Stimulated activated CD4-positive, alpha-beta T cell treated with anti-CD3 and anti-CD28 coated beads, Interleukin-2, amount 100 ng/mL, for 48 hours (primary cell): ENCODE measurements around the gene NIT2.
"Not testable (repeated sequence)": the region's sequence is repeated elsewhere in the genome, so short reads cannot be mapped to it uniquely, and the experiment has no call there.

Experiments
- DNase-seq, 2 donors: peaks; one replicate each; pipeline ENCODE4 v3.0.0-alpha.2; 2020

Gene NIT2

DNA sequence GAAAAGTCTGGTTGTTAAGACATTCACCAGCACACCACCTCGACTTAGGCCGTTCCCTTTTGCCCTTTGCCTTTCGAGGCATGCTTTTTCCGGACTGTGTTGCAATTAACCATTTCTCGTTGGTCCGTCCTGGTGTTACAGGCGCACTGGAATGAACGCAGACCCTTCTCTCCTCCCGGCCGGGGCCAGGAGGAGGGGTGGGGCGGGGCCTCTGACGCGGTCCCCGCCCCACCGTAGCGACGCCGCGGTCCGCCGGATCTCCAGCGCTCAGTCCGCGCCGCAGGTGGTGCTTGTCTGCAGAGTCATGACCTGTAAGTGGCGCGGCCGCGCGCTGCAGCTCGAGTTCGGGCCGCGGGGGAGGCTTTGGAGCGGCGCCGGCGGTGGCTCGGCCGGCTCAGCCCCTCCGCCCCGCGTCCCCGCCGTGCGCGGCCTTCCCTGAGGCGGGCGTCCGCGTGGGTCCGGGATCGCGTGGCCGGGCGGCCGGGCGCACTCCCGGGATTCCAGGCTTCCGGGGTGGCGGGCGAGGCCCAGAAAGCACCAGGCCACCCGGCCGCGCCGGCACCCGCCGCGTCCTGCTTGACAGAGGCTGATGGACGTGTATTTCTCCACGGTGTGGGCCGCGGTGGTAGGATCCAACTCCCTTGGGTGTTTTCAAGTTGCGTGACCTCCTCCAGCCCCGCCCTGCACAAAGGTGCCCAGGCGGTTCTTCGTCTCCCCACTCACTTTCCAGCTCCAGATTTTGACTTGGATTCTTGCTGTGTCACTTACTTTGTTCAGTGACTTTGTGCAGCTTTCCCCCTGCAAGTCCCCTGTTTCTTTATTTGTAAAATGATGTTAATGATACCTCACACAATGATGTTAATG lies at the start of gene NIT2:
Gene NIT2, plus strand, starts transcription at position 270 of the 864 bp plus-strand sequence. Its CDS starts 35 bp downstream, at position 305.
- peak; percentile 68 to 75 for DNase-seq

- no peak for DNase-seq
Observed at GRCh38 chr3:100288288-100288894, 46.2 kb upstream of the NIT2 start.

- DNase-seq, result no peak
Observed at GRCh38 chr3:100289339-100289738, 45.2 kb upstream of the NIT2 start.

DNA sequence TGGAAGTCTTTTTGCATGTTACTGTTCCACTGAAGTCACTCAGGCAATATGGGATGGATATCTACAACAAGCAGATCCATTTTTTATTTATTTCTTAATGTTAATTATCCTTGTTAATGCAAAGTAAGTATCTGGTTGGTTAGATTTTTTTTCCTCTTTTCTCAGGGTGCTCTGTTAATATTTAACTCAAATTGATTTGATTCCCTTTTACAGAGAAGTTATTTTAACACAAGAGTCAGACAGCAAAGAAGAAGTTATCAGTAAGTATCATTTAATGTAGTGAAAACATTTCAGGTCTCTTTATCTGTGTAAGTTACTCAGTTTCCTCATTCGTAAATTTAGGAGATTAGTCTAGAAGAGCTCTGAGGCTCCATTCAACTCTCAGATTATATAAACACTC lies 39.5 kb upstream of the NIT2 start:
- no peak for DNase-seq

- no peak for DNase-seq
Observed at GRCh38 chr3:100297784-100298183, 36.8 kb upstream of the NIT2 start.

GRCh38 chr3:100299016-100299415 lies 35.5 kb upstream of the NIT2 start:
- no peak for DNase-seq

DNA sequence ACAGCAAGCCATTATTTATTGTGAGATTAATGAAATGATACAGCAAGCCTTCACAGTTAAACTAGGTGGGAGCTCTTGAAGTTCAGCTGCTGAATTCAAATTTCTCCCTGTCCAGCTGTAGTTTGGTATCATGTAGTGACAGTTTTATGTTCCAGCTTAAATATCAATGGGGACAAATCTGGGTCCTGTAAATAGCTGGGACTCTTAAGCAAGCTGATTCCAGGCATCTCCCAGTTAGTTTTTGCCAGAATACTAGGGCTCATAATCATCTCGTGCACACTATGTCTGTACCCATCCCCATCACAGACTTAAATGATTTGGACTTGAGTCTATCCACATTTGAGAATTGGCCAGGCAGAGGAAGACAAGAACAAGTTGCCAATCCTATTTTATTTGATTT lies 27.9 kb upstream of the NIT2 start:
- no peak for DNase-seq

DNA sequence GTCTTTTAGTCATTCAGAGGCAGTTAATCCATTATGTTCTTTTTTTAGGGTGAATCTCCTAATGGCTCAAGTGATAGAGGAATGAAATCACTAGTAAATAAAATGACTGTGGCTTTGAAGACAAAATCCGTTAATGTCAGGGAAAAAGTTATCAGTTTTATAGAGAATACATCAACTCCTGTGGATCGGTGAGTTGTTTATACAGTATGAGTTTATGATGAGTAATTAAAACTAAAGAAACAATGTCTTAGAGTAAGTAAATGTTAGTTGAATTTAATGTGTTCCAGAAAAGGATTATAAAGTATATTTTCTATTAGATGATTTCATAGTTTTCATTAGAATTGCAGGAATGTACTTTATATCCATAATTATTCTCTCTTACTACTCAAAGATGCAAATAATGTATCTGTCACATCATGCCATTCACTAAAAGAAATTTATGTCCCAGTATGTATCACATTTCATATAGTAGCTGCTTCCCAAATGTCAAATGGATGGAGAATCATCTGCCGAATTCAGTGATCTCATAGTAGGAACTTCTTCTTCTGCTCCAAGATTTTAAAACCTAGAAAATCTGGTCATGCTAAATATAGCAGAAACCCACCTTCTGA lies 24.1 kb upstream of the NIT2 start:
- DNase-seq, result no peak

- no peak for DNase-seq
Observed at GRCh38 chr3:100311011-100311410, 23.5 kb upstream of the NIT2 start.

- peak; percentile 16 to 23 for DNase-seq
Observed at GRCh38 chr3:100316641-100317069, 17.9 kb upstream of the NIT2 start.

DNA sequence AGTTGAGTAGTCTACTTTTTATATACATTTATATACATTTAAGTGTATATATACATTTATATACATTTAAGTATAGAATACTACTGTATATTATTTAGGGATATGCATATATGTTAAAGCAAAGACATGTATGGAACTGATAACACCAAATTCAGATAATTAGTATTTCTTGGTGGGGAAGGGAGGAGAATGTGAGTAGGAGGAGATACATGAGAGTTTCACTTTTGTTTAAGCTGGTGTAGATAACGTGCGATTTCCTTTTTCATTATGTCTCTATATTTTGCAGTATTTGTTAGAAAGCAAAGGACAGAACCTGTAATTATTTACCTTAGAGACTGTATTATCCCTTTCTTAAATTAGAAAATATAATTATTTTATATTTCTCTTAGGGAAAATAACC lies 16.6 kb upstream of the NIT2 start:
- no peak for DNase-seq

- DNase-seq, result no peak
Observed at GRCh38 chr3:100319951-100320350, 14.6 kb upstream of the NIT2 start.

DNA sequence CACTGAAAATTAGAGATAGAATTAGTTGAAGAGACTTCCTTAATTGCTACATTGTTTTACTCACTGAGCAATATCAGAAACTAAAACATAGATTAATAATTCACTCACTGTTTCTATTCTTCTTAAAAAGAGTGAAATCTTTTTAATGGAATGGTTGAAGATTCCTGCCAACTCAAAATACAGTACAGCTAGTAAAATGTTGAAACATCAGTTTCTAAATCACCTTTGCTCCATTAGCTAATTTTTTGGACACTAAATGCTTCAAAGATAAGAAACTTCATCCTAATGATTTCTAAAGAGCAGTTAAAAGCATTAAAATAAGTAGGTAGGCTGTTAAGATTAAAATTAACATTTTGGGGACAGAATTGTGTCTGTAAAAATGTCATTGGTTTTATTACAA lies 10.5 kb upstream of the NIT2 start:
- no peak for DNase-seq

DNA sequence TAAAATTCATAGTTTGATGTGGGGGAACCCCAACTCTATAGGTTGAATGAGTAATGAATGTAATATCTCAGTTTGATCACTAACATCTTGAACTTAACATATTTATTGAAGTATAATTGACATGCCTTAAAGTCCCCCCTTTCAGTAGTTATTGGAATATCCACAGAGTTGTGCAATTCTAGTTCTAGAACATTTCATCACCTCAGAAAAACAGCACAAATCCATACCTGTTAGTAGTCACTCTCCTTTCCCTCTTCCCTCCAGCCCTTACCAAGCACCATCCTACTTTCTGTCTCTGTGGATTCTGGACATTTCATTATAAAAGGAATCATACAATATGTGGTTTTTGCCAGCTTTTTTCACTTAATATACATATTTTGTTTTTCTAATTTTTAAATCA lies 8.7 kb upstream of the NIT2 start:
- DNase-seq, result no peak

DNA sequence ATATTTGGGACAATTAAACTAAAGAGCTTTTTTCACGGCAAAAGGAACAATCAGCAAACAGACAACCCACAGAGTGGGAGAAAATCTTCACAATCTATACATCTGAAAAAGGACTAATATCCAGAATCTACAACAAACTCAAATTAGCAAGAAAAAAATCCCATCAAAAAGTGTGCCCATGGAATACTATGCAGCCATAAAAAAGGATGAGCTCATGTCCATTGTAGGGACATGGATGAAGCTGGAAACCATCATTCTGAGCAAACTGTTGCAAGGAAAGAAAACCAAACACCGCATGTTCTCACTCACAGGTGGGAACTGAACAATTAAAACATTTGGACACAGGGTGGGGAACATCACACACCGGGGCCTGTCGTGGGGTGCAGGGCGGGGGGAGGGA lies 7.2 kb upstream of the NIT2 start:
- not testable (repeated sequence) for DNase-seq

- DNase-seq, result no peak
Observed at GRCh38 chr3:100329800-100330489, 4.6 kb upstream of the NIT2 start.

GRCh38 chr3:100330651-100331050 lies 3.9 kb upstream of the NIT2 start:
- DNase-seq, result no peak

DNA sequence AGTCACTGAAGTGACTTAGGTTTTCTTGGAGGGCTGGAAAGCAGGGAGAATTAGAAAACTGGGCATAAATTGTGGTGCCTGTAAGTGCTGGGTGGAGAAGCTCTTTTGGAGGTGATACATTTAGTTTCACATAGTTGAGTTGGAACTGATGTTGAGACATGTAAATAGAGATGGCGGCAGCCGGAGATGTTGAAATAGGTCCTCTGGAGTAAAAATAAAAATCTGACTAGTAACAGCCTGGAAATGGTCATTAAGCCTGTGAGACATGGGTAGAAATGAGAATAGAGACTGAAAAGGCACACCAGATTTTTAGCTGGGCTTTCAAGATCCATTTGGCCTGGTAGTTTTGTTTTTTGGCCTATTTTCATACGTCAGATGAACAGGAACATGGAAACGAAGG lies 2.9 kb upstream of the NIT2 start:
- DNase-seq, result no peak

- DNase-seq, result no peak
Observed at GRCh38 chr3:100333051-100333450, 1.5 kb upstream of the NIT2 start.

GRCh38 chr3:100333970-100334487 lies 528 bp upstream of the NIT2 start:
- DNase-seq, result no peak

- peak in 1 of 2 donors; percentile 14 for DNase-seq
Observed at GRCh38 chr3:100335434-100335833, 877 bp downstream of the NIT2 start.

- DNase-seq, result not testable (repeated sequence)
Observed at GRCh38 chr3:100336229-100336628, 1.7 kb downstream of the NIT2 start.

GRCh38 chr3:100338911-100339310 lies 4.4 kb downstream of the NIT2 start:
- no peak for DNase-seq
